ENCODE measurements around the gene SLC6A5.

SLC6A5 gene

GRCh38 chr11:20592741-20593140 is 6.7 kb upstream of the SLC6A5 start:
- H3K9me3 ChIP-seq (ENCODE audit: low read depth, low read length), result no peaks in the 10 kb centered on the region
- no peak for TF ChIP-seq EZH2 (IDR thresholded peaks at IDR 0.05)
- TF ChIP-seq POLR2AphosphoS5 (IDR thresholded peaks at IDR 0.05; ENCODE audit: borderline replicate concordance, low read depth, low read length), result no peak
- no peak for TF ChIP-seq FOXP2 (optimal IDR thresholded peaks at IDR 0.05; ENCODE audit: control extremely low read depth, extremely low read length, insufficient read depth)
- no peak overlapping the region for H3K27ac ChIP-seq
- H3K36me3 ChIP-seq (ENCODE audit: insufficient read depth, low read length), result no peaks in the 10 kb centered on the region
- H3K9ac ChIP-seq (ENCODE audit: insufficient read length), result no peak overlapping the region
- DNase-seq (ENCODE audit: low read depth, low spot score), result no peak
- no peak overlapping the region for H3K4me3 ChIP-seq

- no peak for DNase-seq (ENCODE audit: low read depth, low spot score)
- no peaks in the 10 kb centered on the region for H3K36me3 ChIP-seq (ENCODE audit: insufficient read depth, low read length)
- H3K4me3 ChIP-seq, result no peak overlapping the region
- no peak overlapping the region for H3K9ac ChIP-seq (ENCODE audit: insufficient read length)
- TF ChIP-seq EZH2 (IDR thresholded peaks at IDR 0.05), result no peak
- no peak overlapping the region for H3K27ac ChIP-seq
- H3K9me3 ChIP-seq (ENCODE audit: low read depth, low read length), result no peaks in the 10 kb centered on the region
Measured at GRCh38 chr11:20594274-20595061, 4.9 kb upstream of the SLC6A5 start.

DNA sequence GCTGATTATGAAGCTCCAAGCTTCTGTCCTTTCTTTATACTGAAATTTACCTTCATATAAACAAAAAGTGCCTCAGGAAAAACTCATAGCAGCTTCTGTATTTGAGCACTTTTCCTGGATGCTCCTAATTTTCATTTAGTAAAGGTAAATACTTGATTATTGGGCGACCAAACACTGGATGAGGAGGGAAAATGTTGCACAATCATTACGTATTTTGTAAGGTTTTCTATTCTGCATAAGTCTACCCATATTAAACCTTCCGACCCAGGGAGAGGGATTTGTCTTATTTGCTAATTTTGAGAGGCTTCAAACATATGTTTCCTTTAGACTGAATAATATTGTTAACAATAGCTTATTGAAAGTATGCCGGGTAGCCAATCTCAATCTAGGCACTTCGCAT is 4.3 kb upstream of the SLC6A5 start:
- no peak for DNase-seq (ENCODE audit: low read depth, low spot score)
- TF ChIP-seq POLR2AphosphoS5 (IDR thresholded peaks at IDR 0.05; ENCODE audit: borderline replicate concordance, low read depth, low read length) (no peak), FOXP2 (optimal IDR thresholded peaks at IDR 0.05; ENCODE audit: control extremely low read depth, extremely low read length, insufficient read depth) (no peak), EZH2 (IDR thresholded peaks at IDR 0.05) (no peak)
- Histone ChIP-seq H3K9ac (ENCODE audit: insufficient read length) (no peak overlapping the region), H3K4me3 (no peak overlapping the region), H3K36me3 (ENCODE audit: insufficient read depth, low read length) (no peaks in the 10 kb centered on the region), H3K27ac (no peak overlapping the region), H3K9me3 (ENCODE audit: low read depth, low read length) (no peaks in the 10 kb centered on the region)

DNA sequence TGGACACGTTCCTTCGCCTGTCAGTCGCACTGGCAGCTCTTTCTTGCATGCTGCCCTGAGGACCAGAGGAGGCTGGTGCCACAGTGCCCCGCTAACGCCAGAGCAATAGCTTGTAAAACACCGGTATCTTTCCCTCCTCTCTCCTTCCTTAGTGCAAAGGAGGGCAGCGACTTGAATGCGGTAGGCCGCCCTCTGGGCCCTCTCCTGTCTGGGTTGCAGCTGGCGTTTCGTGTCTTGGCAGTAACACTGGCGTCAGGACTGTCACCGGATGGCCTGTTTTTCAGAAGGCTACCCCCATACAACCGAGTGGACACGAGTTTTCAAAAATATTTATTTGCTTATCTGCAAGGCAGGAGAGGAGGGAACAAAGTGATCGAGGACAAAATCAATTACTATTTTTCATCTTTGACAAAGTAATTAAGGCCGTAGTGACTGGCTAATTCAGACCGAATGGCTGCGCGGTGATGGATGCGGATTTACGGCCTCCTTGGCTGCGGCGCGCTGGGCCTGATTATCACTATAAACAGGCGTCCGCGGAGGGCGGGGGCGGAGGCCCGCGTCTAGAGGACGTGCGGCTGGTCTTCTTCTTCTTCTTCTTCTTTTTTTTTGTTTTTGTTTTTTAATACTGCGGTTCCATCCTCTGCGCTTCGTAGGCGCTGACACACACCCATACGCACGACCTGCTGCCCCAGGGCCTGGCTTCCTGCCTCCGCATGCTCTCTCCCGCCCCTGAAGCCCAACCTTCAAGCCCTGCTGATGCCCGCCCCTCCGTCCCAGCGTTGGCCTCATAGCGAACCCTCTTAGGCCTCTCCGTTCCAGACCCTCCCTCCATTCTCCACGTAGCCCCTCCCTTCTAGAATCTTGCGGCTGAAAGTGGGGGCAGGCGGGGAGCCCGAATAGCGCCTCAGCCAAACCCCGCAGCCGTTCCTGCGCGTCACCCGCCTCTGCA is 2.9 kb upstream of the SLC6A5 start:
- Histone ChIP-seq H3K9me3 (ENCODE audit: low read depth, low read length) (no peaks in the 10 kb centered on the region), H3K27ac (no peak overlapping the region), H3K36me3 (ENCODE audit: insufficient read depth, low read length) (no peaks in the 10 kb centered on the region), H3K9ac (ENCODE audit: insufficient read length) (no peak overlapping the region), H3K4me3 (no peak overlapping the region)
- DNase-seq (ENCODE audit: low read depth, low spot score), result no peak
- TF ChIP-seq FOXP2 (optimal IDR thresholded peaks at IDR 0.05; ENCODE audit: control extremely low read depth, extremely low read length, insufficient read depth) (no peak), POLR2AphosphoS5 (IDR thresholded peaks at IDR 0.05; ENCODE audit: borderline replicate concordance, low read depth, low read length) (no peak), EZH2 (IDR thresholded peaks at IDR 0.05) (no peak)

DNA sequence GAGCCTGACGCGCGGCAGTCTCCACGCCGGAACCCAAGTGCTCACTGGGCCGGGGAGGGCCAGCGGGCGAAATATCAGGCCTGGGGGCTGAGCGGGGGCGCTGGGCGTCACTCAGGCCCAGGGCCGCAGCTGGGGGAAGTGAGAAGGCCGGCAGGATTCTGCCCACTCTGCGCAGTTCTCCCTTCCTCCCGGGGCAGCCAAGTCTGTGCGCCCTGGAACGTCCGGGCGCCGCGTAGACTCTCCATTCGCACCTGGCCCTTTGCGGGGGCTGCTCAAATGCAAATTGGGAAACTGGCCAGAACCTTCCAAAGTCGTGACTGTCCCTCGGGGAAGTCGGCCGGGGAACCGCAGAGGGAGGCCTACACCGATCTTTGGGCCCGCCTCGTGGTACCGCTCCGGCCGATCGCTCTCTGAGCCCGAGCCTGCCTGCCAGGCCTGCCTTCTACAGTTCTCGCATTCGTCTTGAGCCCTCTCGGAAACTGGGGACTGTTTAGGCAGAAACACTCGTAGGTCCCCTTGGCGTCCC is 2.2 kb upstream of the SLC6A5 start:
- no peak overlapping the region for H3K9ac ChIP-seq (ENCODE audit: insufficient read length)
- no peak for DNase-seq (ENCODE audit: low read depth, low spot score)
- H3K36me3 ChIP-seq (ENCODE audit: insufficient read depth, low read length), result no peaks in the 10 kb centered on the region
- H3K27ac ChIP-seq, result no peak overlapping the region
- H3K4me3 ChIP-seq, result no peak overlapping the region
- no peaks in the 10 kb centered on the region for H3K9me3 ChIP-seq (ENCODE audit: low read depth, low read length)
- TF ChIP-seq EZH2 (IDR thresholded peaks at IDR 0.05) (no peak), FOXP2 (optimal IDR thresholded peaks at IDR 0.05; ENCODE audit: control extremely low read depth, extremely low read length, insufficient read depth) (no peak), POLR2AphosphoS5 (IDR thresholded peaks at IDR 0.05; ENCODE audit: borderline replicate concordance, low read depth, low read length) (no peak)

DNA sequence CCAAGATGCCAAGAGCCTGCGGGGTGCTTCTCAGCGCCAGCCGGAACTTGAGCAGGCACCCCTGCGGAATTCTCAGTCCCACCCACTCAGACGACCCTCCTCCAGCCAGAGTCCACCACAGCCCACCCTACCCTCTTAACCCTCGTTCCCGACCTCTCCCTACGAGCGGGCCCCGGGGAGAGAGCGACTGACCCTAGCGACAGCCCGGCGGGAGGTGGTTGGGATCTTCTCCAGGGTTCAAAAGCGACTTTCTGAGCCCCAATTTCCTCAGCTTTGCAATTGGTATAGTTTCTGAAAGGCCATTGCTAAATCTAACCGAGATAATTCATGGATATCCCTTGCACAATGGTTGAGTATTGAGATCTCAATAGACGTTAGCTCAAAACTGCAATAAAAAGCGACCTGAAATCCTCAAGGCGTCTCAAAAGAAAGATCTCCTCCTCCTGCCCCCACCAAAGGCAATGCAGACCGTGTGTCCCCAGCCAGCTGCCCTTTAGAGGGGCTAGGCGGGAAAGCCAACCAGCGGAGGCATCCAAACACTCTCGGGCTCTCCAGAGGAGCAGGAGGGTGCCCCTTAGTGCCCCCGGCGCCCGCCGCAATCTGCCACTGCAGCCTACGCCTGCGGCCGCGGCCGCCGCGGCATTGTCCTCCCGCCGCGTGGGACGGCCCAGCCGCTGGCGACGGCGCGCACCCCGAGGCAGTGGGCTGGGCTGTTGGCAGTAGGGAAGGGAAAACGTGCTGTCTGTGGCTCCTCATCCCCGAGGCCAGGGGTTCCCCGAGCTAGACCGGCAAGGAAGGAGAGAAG is 1.5 kb upstream of the SLC6A5 start:
- H3K9me3 ChIP-seq (ENCODE audit: low read depth, low read length), result no peaks in the 10 kb centered on the region
- H3K9ac ChIP-seq (ENCODE audit: insufficient read length), result no peak overlapping the region
- no peak for DNase-seq (ENCODE audit: low read depth, low spot score)
- no peak overlapping the region for H3K4me3 ChIP-seq
- no peaks in the 10 kb centered on the region for H3K36me3 ChIP-seq (ENCODE audit: insufficient read depth, low read length)
- H3K27ac ChIP-seq, result no peak overlapping the region
- TF ChIP-seq EZH2 (IDR thresholded peaks at IDR 0.05) (no peak), POLR2AphosphoS5 (IDR thresholded peaks at IDR 0.05; ENCODE audit: borderline replicate concordance, low read depth, low read length) (no peak), FOXP2 (optimal IDR thresholded peaks at IDR 0.05; ENCODE audit: control extremely low read depth, extremely low read length, insufficient read depth) (no peak)

- no peaks in the 10 kb centered on the region for H3K9me3 ChIP-seq (ENCODE audit: low read depth, low read length)
- no peak overlapping the region for H3K27ac ChIP-seq
- no peak overlapping the region for H3K9ac ChIP-seq (ENCODE audit: insufficient read length)
- no peak for DNase-seq (ENCODE audit: low read depth, low spot score)
- H3K36me3 ChIP-seq (ENCODE audit: insufficient read depth, low read length), result no peaks in the 10 kb centered on the region
- no peak for TF ChIP-seq FOXP2 (optimal IDR thresholded peaks at IDR 0.05; ENCODE audit: control extremely low read depth, extremely low read length, insufficient read depth)
- no peak for TF ChIP-seq POLR2AphosphoS5 (IDR thresholded peaks at IDR 0.05; ENCODE audit: borderline replicate concordance, low read depth, low read length)
- TF ChIP-seq EZH2 (IDR thresholded peaks at IDR 0.05), result no peak
- no peak overlapping the region for H3K4me3 ChIP-seq
Measured at GRCh38 chr11:20598492-20598891, 916 bp upstream of the SLC6A5 start.

DNA sequence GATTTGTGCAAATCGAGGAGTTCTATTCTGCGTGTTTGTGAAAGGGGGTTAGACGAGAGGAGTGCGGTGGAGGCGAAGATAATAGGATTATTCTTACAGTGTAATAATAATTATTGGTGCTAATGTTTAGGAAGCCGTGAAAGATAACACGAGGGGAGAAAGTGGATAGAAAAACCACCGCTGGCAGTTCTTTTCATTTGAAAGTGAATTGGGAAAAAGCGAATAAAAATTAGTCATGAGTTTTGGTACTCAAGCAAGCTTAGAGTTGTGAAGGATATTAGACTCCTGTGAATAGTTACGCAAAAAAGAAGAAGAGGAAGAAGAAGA is 575 bp downstream of the SLC6A5 start:
- DNase-seq (ENCODE audit: low read depth, low spot score), result no peak
- TF ChIP-seq FOXP2 (optimal IDR thresholded peaks at IDR 0.05; ENCODE audit: control extremely low read depth, extremely low read length, insufficient read depth) (no peak), EZH2 (IDR thresholded peaks at IDR 0.05) (no peak), POLR2AphosphoS5 (IDR thresholded peaks at IDR 0.05; ENCODE audit: borderline replicate concordance, low read depth, low read length) (no peak)
- Histone ChIP-seq H3K27ac (no peak overlapping the region), H3K4me3 (no peak overlapping the region), H3K36me3 (ENCODE audit: insufficient read depth, low read length) (no peaks in the 10 kb centered on the region), H3K9me3 (ENCODE audit: low read depth, low read length) (no peaks in the 10 kb centered on the region), H3K9ac (ENCODE audit: insufficient read length) (no peak overlapping the region)

Measured in SK-N-MC (cell line).